Stimulated activated CD8-positive, alpha-beta memory T cell treated with anti-CD3 and anti-CD28 coated beads, Interleukin-4, amount 100 ng/mL, for 24 hours (primary cell): ENCODE results near the gene BBS9.

Experiments used
- DNase-seq: peaks from one replicate; pipeline ENCODE4 v3.0.0-alpha.2; 2020; ENCODE audit warnings: low read depth

BBS9 gene

DNA sequence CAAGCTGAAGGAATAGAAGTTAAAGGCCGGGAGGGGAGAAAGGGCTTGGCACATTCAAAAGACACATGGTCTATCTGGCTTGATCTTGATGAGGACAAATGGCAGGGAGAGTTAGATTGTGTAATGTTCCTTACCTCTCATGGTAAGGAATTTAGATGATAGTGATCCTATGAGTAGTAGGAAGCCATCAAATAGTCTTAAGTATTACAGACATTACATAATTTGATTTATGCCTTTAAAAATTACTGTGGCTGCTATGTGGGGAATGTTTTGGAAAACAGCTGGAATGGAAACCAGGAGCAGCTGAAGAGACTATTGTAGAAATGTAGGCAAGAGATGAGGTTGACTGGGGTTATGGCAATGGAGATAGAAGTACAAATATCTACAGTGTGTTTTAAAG lies 424.7 kb downstream of the BBS9 start:
- no peak for DNase-seq

DNA sequence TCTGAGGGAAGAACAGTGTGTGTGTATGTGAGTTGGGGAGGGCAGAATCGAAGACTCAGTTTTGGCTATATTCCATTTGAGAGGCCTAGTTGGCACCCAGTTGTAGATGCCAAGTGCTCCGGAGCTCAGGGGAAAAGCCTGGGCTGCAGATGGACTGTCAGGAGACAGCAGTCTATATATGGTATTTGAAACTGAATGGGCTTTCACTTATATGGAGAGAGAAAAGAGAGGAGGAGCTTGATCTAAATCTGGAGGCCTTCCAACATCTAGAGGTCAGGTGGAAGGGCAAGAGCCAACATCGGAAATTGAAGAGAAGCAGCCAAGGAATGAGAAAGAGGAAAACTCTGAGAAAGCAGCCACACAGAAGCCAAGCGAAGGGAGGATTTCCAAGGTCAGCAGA lies 425.2 kb downstream of the BBS9 start:
- no peak for DNase-seq

DNA sequence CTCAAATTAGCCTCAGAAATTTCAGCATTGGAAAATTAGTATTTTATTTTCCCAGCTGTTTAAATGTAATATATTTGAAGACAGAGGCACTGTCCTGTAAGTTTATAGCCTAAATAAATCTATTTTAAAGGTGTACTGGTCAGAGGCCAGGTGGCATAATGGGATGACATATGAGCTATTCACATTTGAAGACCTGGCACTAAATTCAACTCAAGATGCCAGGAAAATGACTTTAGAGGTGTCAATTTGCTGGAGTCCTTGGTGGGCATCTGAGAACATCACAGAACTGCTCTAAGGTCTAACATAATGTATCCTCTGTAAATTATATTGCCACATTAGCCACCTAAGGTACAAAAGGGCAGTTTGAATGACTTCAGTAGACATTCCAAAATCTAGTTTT lies 427.1 kb downstream of the BBS9 start:
- DNase-seq = no peak

DNA sequence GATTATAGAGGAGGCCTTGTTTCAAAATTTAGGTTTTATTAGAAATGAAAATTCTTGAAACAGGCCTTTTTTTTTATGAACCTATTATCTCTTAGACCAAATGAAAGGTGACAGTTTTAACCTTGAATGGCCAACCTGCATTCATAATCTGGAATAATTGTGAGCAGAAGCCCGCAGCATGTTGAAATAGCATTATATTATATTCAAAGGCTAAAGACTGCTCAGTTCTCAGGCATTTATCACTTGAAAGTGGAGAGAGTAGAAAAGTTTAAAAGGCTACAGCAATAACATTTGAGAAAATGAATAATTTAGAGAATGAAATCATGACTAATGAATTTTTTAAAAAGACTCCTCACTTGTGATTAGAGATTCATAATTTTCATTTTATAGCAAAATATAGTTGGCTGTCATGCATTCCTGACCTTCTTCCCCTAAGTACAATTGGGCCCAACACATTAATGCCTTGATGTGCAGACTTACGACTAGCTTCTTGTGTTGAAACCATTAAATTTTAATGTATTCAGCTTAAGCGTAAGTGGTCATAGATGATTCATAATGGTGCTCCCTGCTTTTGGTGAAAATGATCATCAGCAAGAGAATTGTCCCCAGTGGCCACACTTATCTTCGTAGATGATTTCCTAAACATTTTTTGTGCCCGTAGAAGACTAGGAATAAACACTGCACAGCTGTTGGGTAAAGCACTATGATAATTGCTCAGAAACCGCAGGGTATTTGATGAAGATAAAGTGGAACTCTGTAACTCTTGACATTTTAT lies 429.4 kb downstream of the BBS9 start:
- DNase-seq = no peak

DNA sequence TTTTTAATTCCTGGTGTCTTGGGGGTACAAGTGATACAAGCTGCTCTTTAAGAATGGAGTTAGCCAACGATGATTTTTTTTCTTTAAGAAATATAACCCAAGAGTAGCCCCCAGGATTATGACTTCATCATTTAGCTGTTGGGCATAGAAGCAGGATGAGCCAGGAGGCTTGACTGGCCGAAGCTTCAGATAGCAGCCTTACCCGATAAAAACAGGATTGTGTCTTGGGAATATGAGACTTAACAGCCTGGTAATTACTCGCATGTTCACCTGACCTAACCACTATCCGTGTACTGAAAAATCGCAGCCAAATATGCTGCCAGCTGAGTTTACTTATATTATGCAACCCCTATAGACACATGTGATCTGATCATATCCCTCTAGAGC lies 430.0 kb downstream of the BBS9 start:
- no peak for DNase-seq

DNA sequence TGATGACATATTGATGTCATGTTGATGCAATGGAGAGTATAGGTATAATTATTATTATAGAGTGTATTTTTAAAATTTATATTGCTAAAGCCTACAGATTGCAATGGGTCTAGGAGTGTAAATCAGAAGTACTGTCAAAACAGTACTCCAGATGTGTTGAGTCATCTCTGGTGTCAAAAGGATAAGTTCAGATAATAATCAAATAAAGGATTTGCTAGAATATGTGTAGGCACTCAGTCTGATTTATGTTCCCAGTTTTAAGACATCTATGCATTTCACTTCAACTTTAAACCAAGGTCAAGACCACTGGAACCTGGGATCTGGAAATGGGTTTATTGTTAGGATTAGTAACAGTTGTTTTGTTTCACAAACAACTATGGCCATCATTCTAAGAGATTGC lies 433.6 kb downstream of the BBS9 start:
- no peak for DNase-seq

DNA sequence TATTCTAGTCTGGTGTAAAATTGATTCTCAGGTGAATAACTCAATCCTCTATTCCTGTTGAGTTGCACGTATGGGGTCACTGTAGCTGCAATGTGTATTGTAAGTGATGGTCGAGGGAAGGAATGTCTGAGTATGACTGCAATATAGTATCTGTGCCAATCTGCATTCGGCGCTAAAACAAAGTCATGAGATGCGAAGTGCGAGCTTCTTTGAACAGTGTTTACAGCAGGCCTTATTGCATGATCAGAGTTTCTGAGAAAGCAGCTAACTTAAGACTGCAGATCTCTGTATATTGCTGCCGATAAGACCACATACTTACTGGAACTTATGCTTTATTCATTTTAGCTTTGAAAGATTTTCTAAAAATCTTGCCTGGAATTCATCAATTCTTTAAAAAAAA lies 434.3 kb downstream of the BBS9 start:
- no peak for DNase-seq

DNA sequence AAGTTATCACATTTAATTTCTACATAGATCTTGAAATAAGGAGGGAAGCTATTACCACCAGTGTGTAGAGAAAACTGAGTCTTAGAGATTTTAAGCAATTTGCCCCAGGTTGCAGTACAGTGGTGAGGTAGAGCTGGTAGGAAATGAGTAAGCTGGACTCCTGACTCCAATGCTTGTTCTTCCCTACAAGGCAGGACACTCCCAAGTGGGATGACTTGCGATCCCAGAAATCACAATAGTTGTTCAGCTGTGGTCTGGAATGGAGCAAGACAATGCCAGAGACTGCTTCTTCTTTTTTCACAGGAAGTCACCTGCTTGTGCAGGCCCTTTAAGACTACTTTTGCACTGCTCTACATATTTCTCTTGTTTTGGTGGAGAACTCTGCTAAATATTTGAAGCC lies 448.8 kb downstream of the BBS9 start:
- DNase-seq = no peak

DNA sequence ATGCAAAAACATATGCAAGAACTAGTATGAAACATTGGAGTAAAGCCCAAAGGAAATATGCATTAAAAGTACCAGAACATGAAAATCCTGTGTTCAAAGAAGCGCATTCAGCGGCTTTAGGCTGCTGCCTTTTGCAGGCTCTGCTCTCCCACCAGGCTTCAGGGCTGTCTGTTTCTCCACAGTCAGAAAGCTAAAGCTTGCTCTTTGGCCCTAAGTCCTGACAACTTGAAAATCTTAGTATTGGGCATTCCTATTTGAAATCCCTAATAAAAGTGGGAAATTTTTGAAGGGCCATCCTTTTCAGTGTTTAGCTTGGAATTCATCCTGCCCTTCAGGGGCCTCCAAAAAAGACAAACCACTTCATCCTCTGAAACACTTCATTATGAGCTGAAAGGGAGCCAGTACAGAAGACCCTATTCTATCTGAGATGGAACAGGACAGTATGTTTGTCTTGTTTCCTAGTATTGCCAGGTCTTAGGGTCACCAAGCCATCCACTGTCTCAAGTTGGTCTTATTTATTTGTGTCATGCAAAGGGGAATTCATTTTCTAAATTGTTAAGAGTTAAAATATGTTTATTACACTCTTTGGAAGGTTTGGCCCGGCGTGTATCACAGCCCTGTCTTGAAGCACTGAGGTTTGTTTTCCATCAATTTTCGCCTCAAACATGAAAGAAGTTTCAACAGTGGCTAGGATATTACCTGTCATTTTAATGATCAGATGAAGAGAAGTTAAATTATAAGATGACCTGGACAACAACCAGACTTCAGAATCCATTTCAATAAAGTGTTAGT lies 449.7 kb downstream of the BBS9 start:
- DNase-seq = no peak

DNA sequence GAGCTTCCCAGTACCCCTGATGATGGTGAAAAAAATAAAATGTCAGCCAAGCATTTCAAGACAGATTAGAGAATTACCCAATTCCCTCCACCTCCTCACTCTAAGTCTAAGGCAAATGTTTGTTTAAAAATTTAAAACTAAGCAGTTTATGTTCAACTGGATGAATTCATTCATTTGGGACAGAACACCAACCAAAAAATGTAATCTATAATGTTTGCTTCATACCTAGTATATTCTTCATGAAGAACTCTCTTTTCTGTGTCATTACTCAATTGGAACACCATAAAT lies 450.3 kb downstream of the BBS9 start:
- DNase-seq = no peak

DNA sequence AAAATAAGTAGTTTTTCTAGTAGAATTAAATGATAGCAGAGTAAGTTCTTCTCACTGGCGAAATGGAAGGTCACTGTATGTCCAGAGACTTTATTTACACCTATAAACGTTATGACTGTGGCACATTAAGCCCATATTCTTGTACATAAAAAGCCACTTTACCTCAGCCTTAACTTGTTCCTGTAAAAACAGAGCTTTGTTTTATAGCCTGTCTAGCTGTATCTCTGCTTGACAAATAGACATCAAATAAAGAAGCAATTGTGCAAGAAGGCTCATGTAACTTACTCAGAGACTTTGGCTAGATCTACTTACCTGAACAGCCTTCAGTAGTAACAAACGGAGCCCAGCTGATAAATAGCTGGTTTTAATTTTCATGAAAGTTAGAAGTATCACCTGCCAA lies 451.9 kb downstream of the BBS9 start:
- no peak for DNase-seq

DNA sequence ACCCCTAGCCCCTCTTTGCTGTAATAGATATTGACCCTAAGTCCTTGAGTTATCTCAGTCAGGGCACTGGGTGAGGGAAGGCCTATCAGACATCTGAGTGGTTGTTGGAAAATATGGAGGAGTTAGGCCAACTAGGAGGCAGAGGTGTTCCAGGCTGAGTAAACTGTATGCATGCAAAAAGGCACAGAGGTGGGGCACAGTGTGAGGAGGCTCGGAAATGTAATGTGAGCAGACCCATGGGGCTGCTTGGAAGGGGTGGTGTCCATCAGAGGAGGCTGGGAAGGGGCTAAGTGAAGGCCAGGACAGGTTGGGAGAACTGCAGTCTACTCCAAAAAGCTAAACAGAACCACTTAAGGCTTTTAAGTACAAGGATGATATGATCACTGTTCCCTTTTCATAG lies 452.7 kb downstream of the BBS9 start:
- DNase-seq = no peak

DNA sequence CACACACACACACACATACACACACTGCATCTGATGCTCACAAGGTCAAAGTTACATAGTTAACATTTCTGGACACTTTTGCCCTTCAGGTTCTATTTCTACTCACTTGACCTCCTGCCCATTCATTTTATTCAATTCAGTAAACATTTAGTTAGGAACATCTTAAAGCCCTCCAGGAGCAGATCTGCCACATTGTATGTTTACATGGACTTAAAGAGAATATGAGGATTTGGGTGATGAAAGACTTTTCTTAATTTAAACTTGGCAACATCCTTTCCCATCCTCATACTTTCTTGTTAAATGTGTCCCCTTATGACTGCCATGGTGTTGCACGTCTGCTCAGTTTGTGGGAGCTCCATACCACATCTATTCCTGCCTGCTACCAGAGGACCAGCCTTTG lies 453.2 kb downstream of the BBS9 start:
- no peak for DNase-seq

DNA sequence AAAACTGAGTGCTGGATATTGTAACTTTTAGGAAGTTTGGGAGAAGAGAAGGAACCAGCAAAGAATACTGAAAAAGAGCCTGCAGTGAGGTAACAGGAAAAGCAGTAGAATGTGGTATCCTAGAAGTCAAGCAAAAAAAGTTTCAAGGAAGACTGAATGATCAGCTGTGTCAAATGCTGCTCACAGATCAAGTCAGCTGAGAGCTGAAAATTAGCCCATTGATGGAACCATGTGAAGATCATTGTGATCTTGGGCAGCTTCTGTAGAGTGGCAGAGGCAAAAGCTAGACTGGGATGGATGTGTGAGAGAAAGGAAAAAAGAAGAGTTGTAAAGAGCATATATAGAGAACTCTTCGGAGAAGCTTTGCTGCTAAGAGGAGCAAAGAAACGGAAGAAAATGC lies 460.5 kb downstream of the BBS9 start:
- DNase-seq = no peak

DNA sequence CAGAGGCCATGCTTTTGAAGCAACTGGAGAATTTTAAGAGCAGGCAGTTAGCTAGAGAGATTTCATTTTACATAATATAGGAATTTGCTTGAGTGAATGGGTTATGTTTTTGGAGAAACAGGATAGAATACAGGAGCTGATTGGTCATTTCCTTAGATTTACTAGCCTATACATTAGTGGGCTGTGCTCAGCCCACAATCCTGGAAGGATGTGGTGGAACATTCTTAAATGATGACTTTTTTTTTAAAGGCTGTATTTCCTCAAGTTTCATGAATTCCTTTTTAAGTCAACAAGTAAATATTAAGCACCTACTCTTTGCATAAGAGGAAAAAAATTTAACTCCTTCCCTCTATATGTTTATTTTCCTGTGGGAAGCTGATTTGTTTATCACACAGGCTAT lies 461.6 kb downstream of the BBS9 start:
- no peak for DNase-seq

DNA sequence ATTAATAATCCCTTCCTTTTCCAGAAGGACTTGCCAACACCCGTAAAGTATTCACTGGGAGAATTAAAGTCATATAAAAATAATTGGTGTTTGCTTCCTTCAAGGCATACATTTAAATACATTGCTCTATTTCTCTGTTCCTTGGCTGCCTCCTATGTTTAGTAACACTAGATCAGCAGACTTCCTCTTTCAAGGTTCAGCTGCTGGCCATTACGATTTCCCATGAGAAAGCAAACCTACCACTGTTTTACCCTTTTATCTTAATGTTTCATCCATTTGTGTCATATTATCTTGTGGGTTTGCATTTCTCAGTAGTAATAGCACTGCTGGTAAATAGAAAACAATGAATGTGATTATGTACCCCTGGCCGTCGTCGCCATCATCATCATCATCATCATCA lies 462.1 kb downstream of the BBS9 start:
- DNase-seq = no peak

DNA sequence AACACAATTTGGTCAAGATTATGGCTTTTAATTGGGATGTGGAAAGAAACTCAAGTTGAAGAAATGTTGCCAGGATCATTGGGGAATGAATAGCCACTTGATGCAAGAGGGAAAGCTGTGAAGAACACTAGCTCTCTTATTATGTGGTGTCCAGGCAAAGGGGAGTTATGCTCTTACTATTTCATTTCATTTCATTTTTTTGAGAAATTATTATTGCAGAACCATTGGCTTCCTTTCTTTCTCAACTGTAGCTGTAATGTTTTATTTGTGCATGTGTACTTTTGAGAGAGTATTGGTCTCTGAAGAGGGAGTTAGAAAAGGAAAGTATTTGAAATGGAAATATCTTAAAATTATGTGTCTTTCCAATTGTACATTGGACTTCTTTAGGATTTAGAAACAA lies 463.4 kb downstream of the BBS9 start:
- no peak for DNase-seq

DNA sequence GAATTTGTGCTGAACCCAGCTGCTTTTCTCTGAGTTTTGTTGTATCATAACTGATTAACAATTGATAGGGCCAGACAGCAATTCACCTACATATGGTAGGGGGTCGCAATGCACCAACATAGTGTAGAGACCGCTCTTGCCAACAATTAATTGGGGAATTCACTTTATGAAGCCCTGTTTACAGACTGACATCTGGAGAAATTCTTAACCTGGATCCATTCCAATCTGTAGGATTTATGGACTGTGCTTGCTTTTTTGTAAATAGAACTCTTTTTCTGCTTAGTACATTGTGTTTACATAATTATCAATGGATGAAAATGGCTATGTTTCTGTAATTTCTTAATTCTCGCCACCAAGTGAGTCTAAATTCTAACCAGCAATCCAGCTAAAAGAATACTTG lies 464.2 kb downstream of the BBS9 start:
- no peak for DNase-seq

DNA sequence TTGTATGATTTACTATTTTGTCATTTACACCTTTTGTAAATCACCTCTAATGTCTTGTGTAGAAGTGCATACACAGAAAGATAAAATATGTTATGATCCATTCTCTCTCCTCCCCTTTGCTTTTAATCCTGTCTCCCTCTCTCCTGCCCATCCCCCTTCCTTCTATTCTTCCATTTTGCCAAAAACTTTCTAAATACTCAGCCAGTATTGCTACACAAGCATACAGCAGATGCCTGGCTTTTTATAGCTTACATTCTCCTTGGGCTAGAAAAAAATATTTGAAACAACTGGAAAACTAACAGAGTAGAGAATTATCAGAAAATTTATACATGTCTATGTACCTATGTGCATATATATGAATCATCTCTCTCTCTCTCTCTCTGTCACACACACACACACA lies 467.3 kb downstream of the BBS9 start:
- DNase-seq = no peak

DNA sequence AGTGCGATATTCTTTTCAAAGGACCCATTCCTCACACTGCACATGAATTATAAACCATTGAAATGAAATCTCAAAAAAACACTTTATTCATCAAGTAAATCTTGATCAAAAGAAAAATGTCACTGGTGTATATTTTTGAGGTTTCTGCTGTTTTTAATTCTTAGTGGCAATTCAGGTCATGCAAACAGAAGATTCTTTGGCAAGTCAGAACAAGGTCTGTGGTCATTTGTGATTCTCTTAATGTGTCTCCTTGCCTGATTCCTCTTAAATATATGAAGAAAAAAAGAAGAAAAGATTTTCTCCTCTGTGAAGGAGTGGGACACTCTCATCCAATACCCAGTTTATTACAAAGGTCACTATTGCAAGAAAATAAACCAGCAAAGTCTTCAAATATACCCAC lies 467.8 kb downstream of the BBS9 start:
- DNase-seq = no peak

DNA sequence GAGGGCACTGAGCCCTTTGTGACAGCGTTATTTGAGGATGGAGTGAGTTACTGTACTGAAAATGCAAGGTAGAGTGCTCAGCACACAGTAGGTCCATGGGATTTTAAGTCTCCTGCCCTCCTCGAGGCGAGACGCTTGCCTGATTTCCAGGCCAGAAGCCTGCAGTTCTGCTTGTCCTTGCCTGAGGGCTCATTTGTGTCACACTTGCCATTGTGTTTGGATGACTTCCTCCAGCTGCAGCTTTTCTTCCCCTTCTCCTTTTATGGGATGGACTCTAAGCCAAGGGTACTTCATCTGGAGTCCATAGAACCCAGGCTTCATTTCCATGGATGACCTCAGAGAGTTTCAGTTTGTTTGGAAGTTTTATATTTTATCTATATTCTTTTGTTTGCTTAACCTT lies 471.7 kb downstream of the BBS9 start:
- DNase-seq = no peak

DNA sequence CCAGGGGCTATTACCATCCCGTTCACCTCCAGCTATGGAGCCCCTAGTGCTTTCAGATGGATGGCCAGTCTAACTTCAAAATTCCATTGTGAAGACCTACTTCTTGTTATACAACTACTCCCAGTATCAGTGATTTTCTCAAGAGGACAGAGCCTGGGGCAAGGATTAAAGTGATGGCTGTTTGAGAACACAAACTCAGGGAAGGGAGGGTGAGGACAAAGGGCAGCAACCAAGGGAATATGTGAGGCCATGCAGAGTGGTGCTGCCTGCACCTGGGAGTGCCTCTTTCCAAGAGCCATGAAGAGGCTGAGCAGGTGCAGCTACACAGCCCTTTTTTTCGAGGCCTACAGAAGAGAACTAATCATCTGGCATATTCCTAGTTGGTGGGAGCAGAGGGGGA lies 472.5 kb downstream of the BBS9 start:
- no peak for DNase-seq

DNA sequence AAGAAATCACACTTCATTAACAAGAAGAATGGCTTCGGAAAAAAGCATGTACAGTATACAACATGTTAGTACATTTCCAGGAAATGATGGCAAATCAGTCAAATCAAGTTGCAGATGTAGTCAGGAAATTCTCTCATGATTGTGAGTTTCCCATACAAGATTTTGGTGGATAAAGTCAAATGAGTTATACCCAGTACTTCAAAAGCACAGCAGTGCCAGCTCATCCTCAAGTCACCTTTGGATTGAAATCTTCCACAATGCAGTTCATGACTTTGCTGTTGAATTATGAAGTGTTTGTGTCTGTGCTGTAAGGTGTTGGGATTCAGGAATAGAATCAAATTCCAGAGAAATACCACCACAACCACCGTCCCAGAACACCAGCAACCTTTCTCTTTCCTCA lies 474.7 kb downstream of the BBS9 start:
- no peak for DNase-seq

DNA sequence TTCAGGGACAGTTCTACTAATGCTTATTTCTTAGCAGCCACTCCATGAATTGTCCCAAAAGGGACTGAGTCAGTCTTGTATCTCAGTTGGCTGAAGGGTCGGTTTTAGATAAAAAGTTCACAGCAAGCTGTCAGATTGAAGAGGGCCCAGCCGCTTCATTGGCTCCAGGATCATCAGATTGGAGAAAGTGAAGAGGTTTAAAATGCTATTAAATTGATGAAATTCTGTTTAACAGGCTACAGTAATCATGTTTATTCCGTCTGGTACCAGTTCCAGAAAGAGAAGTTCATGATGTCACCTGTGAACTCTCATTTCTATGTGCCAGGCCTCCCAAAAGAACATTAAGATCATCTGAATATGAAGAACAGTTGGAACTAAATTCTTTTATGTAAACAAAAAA lies 481.6 kb downstream of the BBS9 start:
- DNase-seq = no peak
